SK-N-SH treated with all-trans-retinoic acid at 6 μM for 48 hours (cell line): ENCODE data around the gene CCDC117.

Experiments used
- ATAC-seq: fragments of 200-7000 bp; cut with Tn5 transposase; 3 replicates; pipeline ENCODE4 v1.9.1; 2020; ENCODE audit warnings: mild to moderate bottlenecking, moderate library complexity
- ARNTL ChIP-seq: fragments of 450-650 bp; formaldehyde crosslinking; IDR thresholded peaks from 2 replicates; pipeline ENCODE4 v1.5.0; 2020; ENCODE audit warnings: low read depth, mild to moderate bottlenecking, moderate library complexity, borderline replicate concordance
- BACH2 ChIP-seq: fragments of 250-450 bp; sonication (Bioruptor Pico); IDR thresholded peaks from 2 replicates; pipeline ENCODE4 v1.9.0; 2021; ENCODE audit warnings: mild to moderate bottlenecking, borderline replicate concordance
- CREB5 ChIP-seq: fragments of 250-450 bp; sonication (Bioruptor Pico); IDR thresholded peaks from 2 replicates; pipeline ENCODE4 v1.5.1; 2020; ENCODE audit warnings: low read depth, mild to moderate bottlenecking, moderate library complexity
- CSDC2 ChIP-seq: fragments of 250-450 bp; sonication (Bioruptor Pico); IDR thresholded peaks from 2 replicates; pipeline ENCODE4 v1.5.0; 2020; ENCODE audit warnings: mild to moderate bottlenecking, moderate library complexity
- CSRNP3 ChIP-seq: fragments of 250-450 bp; sonication (Bioruptor Pico); IDR thresholded peaks from 2 replicates; pipeline ENCODE4 v1.5.1; 2021; ENCODE audit warnings: mild to moderate bottlenecking, moderate library complexity
- ESRRG ChIP-seq: fragments of 250-450 bp; sonication (Bioruptor Pico); IDR thresholded peaks from 2 replicates; pipeline ENCODE4 v1.6.1; 2021; ENCODE audit warnings: mild to moderate bottlenecking
- GLIS3 ChIP-seq: fragments of 250-450 bp; sonication (Bioruptor Pico); IDR thresholded peaks from 2 replicates; pipeline ENCODE4 v1.5.0; 2020; ENCODE audit warnings: mild to moderate bottlenecking, moderate library complexity
- ISL1 ChIP-seq: fragments of 250-450 bp; sonication (Bioruptor Pico); IDR thresholded peaks from 2 replicates; pipeline ENCODE4 v2.1.2; 2022; ENCODE audit warnings: mild to moderate bottlenecking, moderate library complexity
- OSR1 ChIP-seq: fragments of 250-450 bp; sonication (Bioruptor Pico); IDR thresholded peaks from 2 replicates; pipeline ENCODE4 v1.8.0; 2022; ENCODE audit warnings: moderate library complexity, mild to moderate bottlenecking, inconsistent platforms
- PATZ1 ChIP-seq: fragments of 250-450 bp; sonication (Bioruptor Pico); IDR thresholded peaks from 2 replicates; pipeline ENCODE4 v1.8.0; 2020; ENCODE audit warnings: mild to moderate bottlenecking, moderate library complexity, borderline replicate concordance
- POU6F1 ChIP-seq: fragments of 250-450 bp; sonication (Bioruptor Pico); IDR thresholded peaks from 2 replicates; pipeline ENCODE4 v1.8.0; 2021; ENCODE audit warnings: low read depth, mild to moderate bottlenecking, moderate library complexity, borderline replicate concordance
- PPARA ChIP-seq: fragments of 250-450 bp; sonication (Bioruptor Pico); IDR thresholded peaks from 2 replicates; pipeline ENCODE4 v1.5.0; 2020; ENCODE audit warnings: mild to moderate bottlenecking, borderline replicate concordance
- RARB ChIP-seq: fragments of 250-450 bp; sonication (Bioruptor Pico); IDR thresholded peaks from 2 replicates; pipeline ENCODE4 v1.8.0; 2021; ENCODE audit warnings: mild to moderate bottlenecking, moderate library complexity
- SNAI2 ChIP-seq: fragments of 250-450 bp; sonication (Bioruptor Pico); IDR thresholded peaks from 2 replicates; pipeline ENCODE4 v1.5.0; 2020; ENCODE audit warnings: mild to moderate bottlenecking, moderate library complexity
- TCF4 ChIP-seq: fragments of 250-450 bp; sonication (Bioruptor Pico); IDR thresholded peaks from 2 replicates; pipeline ENCODE4 v1.8.0; 2021; ENCODE audit warnings: mild to moderate bottlenecking, moderate library complexity, borderline replicate concordance
- TOX ChIP-seq: fragments of 250-450 bp; sonication (Bioruptor Pico); IDR thresholded peaks from 2 replicates; pipeline ENCODE4 v1.8.0; 2021; ENCODE audit warnings: mild to moderate bottlenecking, moderate library complexity, borderline replicate concordance
- TSHZ2 ChIP-seq: fragments of 250-450 bp; sonication (Bioruptor Pico); IDR thresholded peaks from 2 replicates; pipeline ENCODE4 v1.5.0; 2020; ENCODE audit warnings: mild to moderate bottlenecking, moderate library complexity
- ZC3H10 ChIP-seq: fragments of 250-450 bp; sonication (Bioruptor Pico); IDR thresholded peaks from 2 replicates; pipeline ENCODE4 v1.5.1; 2021; ENCODE audit warnings: mild to moderate bottlenecking, moderate library complexity
- ZFP3 ChIP-seq: fragments of 250-450 bp; sonication (Bioruptor Pico); IDR thresholded peaks from 2 replicates; pipeline ENCODE4 v1.5.0; 2020; ENCODE audit warnings: mild to moderate bottlenecking, moderate library complexity
- ZFP30 ChIP-seq: fragments of 450-650 bp; formaldehyde crosslinking; IDR thresholded peaks from 2 replicates; pipeline ENCODE4 v1.5.0; 2022; ENCODE audit warnings: mild to moderate bottlenecking, moderate library complexity
- ZNF565 ChIP-seq: fragments of 450-650 bp; formaldehyde crosslinking; conservative IDR thresholded peaks from 2 replicates; pipeline ENCODE4 v1.5.0; 2020; ENCODE audit warnings: low read depth, mild to moderate bottlenecking, moderate library complexity
- ZNF70 ChIP-seq: fragments of 450-650 bp; formaldehyde crosslinking; IDR thresholded peaks from 2 replicates; pipeline ENCODE4 v1.5.0; 2020; ENCODE audit warnings: mild to moderate bottlenecking, moderate library complexity
- ZNF8 ChIP-seq: fragments of 450-650 bp; formaldehyde crosslinking; IDR thresholded peaks from 2 replicates; pipeline ENCODE4 v1.5.0; 2020; ENCODE audit warnings: mild to moderate bottlenecking, moderate library complexity

CCDC117 gene

GRCh38 chr22:28792491-28793383, 20.2 kb downstream of the CCDC117 start:
- peak; percentile 36 for ATAC-seq
- TF ChIP-seq ZNF565 (no peak), CSDC2 (CRISPR knock-in tag) (no peak), ZNF8 (no peak), ZFP3 (CRISPR knock-in tag) (no peak), ESRRG (CRISPR knock-in tag) (no peak), PPARA (CRISPR knock-in tag) (no peak), ZNF70 (CRISPR knock-in tag) (no peak), ARNTL (CRISPR knock-in tag) (no peak), TSHZ2 (CRISPR knock-in tag) (no peak), RARB (CRISPR knock-in tag) (no peak), CSRNP3 (CRISPR knock-in tag) (no peak), ZC3H10 (CRISPR knock-in tag) (no peak), PATZ1 (CRISPR knock-in tag) (no peak), ISL1 (no peak), ZFP30 (CRISPR knock-in tag) (no peak), OSR1 (CRISPR knock-in tag) (no peak), POU6F1 (CRISPR knock-in tag) (no peak), BACH2 (no peak), CREB5 (no peak), TOX (CRISPR knock-in tag) (no peak)

- ATAC-seq, result no peak
- TF ChIP-seq OSR1 (CRISPR knock-in tag), result no peak
- TF ChIP-seq CSDC2 (CRISPR knock-in tag), result no peak
- no peak for TF ChIP-seq ZNF70 (CRISPR knock-in tag)
- TF ChIP-seq GLIS3 (CRISPR knock-in tag), result no peak
- no peak for TF ChIP-seq ARNTL (CRISPR knock-in tag)
- TF ChIP-seq ESRRG (CRISPR knock-in tag), result no peak
- TF ChIP-seq PPARA (CRISPR knock-in tag), result no peak
- TF ChIP-seq CSRNP3 (CRISPR knock-in tag), result no peak
- TF ChIP-seq ZC3H10 (CRISPR knock-in tag), result no peak
- no peak for TF ChIP-seq ZNF565
- no peak for TF ChIP-seq CREB5
- TF ChIP-seq RARB (CRISPR knock-in tag), result no peak
- TF ChIP-seq TCF4 (CRISPR knock-in tag), result no peak
- no peak for TF ChIP-seq ZFP3 (CRISPR knock-in tag)
- TF ChIP-seq PATZ1 (CRISPR knock-in tag), result no peak
- no peak for TF ChIP-seq SNAI2
- TF ChIP-seq ISL1, result no peak
Measured at GRCh38 chr22:28793976-28794584, 21.6 kb downstream of the CCDC117 start.
